Activated CD8-positive, alpha-beta memory T cell treated with anti-CD3 and anti-CD28 coated beads for 36 hours (primary cell): ENCODE data around the gene KCNE2. TPM values are rescaled to one million over a fixed set of nuclear protein-coding genes. Genes with fewer than 3 reads are reported as not detected.
"Not testable (repeated sequence)": the region's sequence is repeated elsewhere in the genome, so short reads cannot be mapped to it uniquely, and the experiment has no call there.

Source experiments
- CTCF ChIA-PET: fragments of 350-600 bp; sonication (Branson Sonifier 250); formaldehyde crosslinking; loops from one replicate; lab custom pipeline; 2021; ENCODE audit warnings: antibody characterized with exemption; lab: Charles Lee
- POLR2A ChIA-PET: fragments of 350-600 bp; sonication (Branson Sonifier 250); formaldehyde crosslinking; loops from one replicate; lab custom pipeline; 2021; ENCODE audit warnings: antibody characterized with exemption; lab: Charles Lee
- total RNA-seq, 2 experiments: library from RNA; stranded (reverse); gene quantifications; one replicate each; pipeline ENCODE4 v1.2.3, GENCODE V29; 2021

The KCNE2 gene
- total RNA-seq, 2 experiments from 2014 or later, result not detected

DNA sequence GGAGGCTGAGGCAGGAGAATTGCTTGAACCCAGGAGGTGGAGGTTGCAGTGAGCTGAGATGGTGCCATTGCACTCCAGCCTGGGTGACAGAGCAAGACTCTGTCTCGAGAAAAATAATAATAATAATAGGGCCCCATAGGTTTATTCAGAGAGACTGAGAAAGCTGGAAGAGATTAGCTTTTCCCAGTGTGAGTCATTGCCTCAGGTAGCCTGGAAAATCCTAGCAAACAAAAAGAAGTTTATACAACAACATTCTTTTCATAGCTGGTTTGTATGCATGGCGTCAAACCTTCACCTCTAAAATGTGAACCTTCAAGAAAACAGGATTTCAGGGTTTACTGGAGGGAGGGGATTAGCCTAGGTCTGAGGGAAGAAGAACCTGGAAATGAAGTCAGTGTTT, 19.3 kb downstream of the KCNE2 start:
- POLR2A ChIA-PET, CTCF ChIA-PET: not testable (repeated sequence)

DNA sequence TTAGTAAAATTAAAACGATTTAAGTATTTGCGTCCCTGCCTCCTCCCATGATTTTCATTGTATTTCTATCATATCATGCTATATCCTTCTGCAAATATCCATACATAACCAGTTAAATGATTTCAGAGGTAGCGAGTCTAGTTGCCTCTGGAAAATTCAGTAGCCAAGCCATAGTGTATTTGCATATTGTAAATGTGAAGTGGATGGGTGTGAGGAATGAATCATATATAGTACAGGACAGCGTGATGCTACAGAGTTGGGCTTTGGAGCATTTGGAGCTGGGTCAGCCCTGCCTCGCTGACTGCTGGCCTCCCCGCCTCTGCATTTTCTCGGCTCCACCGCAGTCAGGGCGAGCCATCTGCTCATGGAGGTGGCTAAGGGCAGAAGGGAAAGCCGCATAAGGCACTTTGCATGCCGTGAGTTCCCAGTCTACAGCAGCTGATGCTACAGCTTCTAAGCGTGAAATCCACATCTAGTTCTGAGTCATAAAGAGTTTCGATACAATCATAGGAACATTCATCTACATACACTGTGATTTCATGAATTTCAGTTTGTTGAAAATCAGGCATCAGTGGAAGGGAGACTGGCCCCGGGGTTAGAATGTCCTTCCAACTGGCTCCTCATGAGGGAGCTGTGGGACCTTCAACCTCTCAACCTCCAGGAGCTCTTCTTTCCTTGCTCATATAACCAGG, 20.1 kb downstream of the KCNE2 start:
- CTCF ChIA-PET, POLR2A ChIA-PET: not testable (repeated sequence)

DNA sequence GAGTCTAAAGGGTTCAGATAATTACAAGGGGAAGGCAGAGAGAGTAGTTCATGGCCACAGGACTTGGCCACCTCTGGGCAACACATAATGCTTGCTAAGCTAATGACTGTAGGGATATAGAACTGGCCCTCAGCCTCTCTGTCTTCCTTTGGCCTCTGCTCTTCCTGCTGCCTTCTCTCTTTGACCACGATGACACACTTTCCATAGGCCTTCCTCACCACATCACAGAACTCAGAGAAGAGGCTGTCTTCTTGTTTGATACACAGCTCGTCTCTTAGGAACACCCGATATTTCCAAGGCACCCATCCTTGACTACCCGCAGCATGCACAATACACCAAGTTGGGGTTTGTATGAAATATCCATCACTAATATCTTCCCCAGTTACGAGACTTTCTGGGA, 36.7 kb downstream of the KCNE2 start:
- CTCF ChIA-PET, POLR2A ChIA-PET: not testable (repeated sequence)

DNA sequence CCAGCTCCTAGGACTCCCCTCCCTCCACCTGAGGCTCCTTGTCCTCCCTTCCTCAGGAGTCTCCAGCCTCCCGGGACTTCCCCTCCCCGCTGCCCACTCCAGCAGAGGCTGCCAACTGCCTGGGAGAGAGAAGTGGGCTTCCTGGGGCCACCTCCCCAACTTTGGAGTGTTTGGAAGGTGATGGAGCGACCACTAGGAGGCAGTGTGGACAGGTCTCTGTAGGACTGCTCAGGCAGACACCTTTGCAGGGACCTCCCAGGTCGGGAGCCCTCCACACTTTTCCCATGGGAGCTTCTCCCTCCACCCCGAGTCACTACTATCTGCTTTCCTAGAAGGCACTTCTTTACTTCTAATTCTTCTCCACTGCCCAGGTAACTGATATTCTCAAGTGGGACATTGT, 40.9 kb downstream of the KCNE2 start:
- POLR2A ChIA-PET, result not testable (repeated sequence)

DNA sequence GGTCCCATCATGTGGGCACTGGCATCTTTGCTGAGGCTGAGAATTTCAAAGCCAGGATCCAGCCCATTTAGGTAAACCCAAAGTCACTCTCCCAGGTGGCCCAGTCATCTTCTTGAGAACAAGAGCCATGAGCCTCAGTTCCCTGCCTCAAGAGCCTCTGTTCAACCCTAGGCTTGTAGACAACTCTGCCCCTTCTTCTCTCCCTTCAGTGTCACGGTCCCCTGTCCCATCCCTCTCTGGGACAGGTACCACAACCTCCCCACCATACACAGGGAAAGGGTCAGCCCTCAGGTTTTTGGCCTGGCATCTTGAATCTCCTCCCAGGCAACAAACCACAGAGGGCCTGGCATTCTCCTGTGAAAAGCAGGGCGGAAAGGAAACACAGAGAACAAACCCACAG, 41.9 kb downstream of the KCNE2 start:
- POLR2A ChIA-PET, CTCF ChIA-PET: not testable (repeated sequence)

More for the DNA sequence above, 40.9 kb downstream of the KCNE2 start:
- CTCF ChIA-PET, result not testable (repeated sequence)

DNA sequence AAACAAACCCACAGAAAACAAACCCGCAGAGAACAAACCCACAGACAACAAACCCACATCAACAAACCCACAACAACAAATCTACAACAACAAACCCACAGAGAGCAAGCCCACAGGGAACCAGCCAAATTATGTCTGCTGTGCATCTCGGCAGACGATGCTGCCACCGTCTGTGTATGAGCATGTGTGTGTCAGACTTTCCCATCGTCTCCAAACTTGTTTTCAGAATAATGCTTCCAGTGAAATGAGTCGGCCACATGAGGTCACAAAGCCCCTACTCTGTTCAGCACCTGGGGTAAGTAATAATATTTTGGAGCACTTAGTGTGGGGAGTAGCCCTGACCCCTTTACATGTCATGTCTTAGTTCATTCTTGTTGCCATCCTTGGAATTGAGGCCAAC, 42.3 kb downstream of the KCNE2 start:
- POLR2A ChIA-PET, result not testable (repeated sequence)

DNA sequence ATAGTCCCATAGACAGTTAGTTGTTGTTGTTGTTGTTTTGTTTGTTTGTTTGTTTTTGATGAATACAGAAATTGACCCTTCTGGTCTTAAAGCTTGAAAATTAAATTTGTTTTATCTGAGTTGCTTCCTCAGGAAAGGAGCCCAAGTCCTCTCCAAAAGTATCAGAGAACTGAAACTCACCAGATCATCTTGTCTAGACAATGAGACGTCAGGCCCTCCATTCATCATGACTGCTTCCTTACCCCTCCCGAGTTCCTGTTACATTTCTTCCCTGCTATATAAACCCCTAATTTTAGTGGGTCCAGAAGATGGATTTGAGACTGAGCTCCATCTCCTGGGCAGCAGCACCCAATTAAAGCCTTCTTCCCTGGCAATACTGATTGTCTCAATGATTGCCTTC, 42.9 kb downstream of the KCNE2 start:
- CTCF ChIA-PET, POLR2A ChIA-PET: not testable (repeated sequence)

More for the DNA sequence above, 42.3 kb downstream of the KCNE2 start:
- CTCF ChIA-PET, result not testable (repeated sequence)

DNA sequence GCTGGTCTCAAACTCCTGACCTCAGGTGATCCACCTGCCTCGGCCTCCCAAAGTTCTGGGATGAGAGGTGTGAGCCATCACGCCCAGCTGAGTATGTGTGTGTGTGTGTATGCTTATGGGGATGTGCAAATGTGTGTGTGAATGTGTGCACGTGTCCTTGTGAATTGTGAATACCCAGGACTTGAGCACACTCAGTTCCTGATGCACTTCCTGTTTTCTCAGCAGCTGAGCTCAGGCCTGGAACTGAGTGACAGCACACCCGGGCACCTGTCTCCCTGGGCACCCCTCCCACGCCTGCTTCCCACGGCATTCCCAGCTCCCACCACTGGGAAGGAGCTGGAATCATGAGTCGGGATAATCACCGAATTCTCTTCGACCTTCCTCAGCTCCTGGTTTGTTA, 43.5 kb downstream of the KCNE2 start:
- CTCF ChIA-PET, POLR2A ChIA-PET: not testable (repeated sequence)

DNA sequence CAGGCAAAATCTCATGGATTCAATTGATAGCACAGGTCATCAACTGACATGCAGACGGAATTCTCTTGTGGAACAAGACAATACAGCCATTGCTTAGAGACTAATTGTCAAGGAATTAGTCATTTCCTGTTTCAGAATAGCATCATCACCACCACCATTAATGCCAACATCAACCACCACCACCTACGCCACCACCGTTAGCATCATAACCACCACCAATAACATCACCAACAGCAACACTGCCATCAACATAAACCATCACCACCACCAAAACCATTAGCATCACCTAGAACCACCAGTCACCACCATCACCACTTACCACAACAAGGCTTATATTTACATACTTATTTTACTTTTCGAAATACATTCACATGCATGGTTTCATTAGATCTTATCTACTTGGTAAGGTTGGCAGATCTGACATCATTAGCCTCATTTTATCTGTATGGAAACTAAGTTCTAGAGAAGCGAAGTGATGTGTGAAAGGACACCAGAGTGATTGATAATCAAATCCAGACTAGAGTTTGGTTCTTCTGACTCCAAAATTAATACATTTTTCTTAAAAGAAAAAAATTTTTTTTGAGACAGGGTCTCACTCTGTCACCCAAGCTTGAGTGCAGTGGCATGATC, 53.8 kb downstream of the KCNE2 start:
- CTCF ChIA-PET, result not testable (repeated sequence)

More for the DNA sequence above, 53.8 kb downstream of the KCNE2 start:
- POLR2A ChIA-PET, result not testable (repeated sequence)

Other genes with a start within 250 kb of the KCNE2 start
- 10 to 100 TPM in 1 of 2 experiments, 1 to 10 TPM in 1; 2.4 to 15.1 TPM for gene SMIM11, start 11.5 kb downstream of the KCNE2 start, total RNA-seq
- gene SMIM34, start 59.9 kb downstream of the KCNE2 start, total RNA-seq, result not detected
- under 1 TPM; 0.13 to 0.15 TPM for gene KCNE1, start 148.2 kb downstream of the KCNE2 start, total RNA-seq